ENCODE measurements around the gene MAK. TPM values are rescaled to one million over a fixed set of nuclear protein-coding genes. Genes with fewer than 3 reads are reported as not detected.

The MAK gene
- total RNA-seq, 1 experiment from 2014 or later, result 0.22 TPM

DNA sequence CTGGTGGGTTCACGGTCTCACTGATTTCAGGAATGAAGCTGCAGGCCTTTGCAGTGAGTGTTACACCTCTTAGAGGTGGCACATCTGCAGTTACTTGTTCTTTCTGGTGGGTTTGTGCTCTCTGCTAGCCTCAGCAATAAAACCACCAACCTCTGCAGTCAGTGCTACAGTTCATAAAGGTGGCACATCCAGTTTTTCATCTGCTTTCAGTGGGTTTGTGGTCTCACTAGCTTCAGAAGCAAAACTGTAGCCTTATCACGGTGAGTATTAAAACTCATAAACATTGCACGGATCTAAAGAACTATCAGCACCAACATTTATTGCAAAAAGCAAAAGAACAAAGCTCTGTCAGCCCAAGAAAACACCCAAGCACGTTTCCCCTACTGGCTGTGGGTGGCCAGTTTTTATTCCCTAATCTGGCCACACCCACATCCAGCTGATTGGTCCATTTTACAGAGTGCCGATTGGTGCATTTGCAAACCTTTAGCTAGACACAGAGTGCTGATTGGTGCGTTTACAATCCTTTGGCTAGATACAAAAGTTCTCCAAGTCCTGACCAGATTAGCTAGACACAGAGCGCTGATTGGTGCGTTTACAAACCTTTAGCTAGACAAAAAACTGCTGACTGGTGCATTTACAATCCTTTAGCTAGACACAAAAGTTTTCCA, 118.9 kb downstream of the MAK start:
- CTCF ChIA-PET, result no interaction called here
- BruUV-seq (replicated peaks), result no TSS peak
- peaks cover 11 to 21% of the 10 kb centered on the region in 2 experiments; a peak in 3 of 4 replicates for H3K4me1 ChIP-seq (ENCODE audit: control insufficient read depth in 1 of 2, insufficient read depth in 2 of 2, low read length in 2 of 2)
- no peak overlapping the region for H2AFZ ChIP-seq (ENCODE audit: low read depth, low read length, poor library complexity, severe bottlenecking)
- no peak for DNase-seq (ENCODE audit: low read depth, low spot score)
- ATAC-seq, result no peak
- intact Hi-C loops (cut with micrococcal nuclease), result no loop called here
- RAD21 ChIA-PET (ENCODE audit: low non-redundant PET in 1 of 2, low total read pairs in 2 of 2, uncharacterized antibody in 2 of 2, unreplicated experiment in 2 of 2), result no interaction called here
- no peaks in the 10 kb centered on the region for H4K20me1 ChIP-seq (ENCODE audit: insufficient read depth)
- POLR2A ChIA-PET, result no interaction called here
- TF ChIP-seq CTCF (IDR thresholded peaks at IDR 0.05 in 2 of 3, conservative IDR thresholded peaks at IDR 0.05 in 1 of 3; ENCODE audit: borderline replicate concordance in 1 of 3, insufficient read depth in 1 of 3, low read depth in 2 of 3, low read length in 2 of 3) (no peak), SIN3A (IDR thresholded peaks at IDR 0.05; ENCODE audit: low read depth) (no peak), SP1 (IDR thresholded peaks at IDR 0.05; ENCODE audit: low read depth) (0 out of 2 replicates have a peak, but pooled peaks have one; percentile 9), JUND (IDR thresholded peaks at IDR 0.05) (no peak), POLR2AphosphoS5 (IDR thresholded peaks at IDR 0.05; ENCODE audit: low read depth, low read length) (no peak), ZNF274 (IDR thresholded peaks at IDR 0.05; ENCODE audit: low read depth, low read length) (no peak)
- TF ChIP-seq, protein P1, sequence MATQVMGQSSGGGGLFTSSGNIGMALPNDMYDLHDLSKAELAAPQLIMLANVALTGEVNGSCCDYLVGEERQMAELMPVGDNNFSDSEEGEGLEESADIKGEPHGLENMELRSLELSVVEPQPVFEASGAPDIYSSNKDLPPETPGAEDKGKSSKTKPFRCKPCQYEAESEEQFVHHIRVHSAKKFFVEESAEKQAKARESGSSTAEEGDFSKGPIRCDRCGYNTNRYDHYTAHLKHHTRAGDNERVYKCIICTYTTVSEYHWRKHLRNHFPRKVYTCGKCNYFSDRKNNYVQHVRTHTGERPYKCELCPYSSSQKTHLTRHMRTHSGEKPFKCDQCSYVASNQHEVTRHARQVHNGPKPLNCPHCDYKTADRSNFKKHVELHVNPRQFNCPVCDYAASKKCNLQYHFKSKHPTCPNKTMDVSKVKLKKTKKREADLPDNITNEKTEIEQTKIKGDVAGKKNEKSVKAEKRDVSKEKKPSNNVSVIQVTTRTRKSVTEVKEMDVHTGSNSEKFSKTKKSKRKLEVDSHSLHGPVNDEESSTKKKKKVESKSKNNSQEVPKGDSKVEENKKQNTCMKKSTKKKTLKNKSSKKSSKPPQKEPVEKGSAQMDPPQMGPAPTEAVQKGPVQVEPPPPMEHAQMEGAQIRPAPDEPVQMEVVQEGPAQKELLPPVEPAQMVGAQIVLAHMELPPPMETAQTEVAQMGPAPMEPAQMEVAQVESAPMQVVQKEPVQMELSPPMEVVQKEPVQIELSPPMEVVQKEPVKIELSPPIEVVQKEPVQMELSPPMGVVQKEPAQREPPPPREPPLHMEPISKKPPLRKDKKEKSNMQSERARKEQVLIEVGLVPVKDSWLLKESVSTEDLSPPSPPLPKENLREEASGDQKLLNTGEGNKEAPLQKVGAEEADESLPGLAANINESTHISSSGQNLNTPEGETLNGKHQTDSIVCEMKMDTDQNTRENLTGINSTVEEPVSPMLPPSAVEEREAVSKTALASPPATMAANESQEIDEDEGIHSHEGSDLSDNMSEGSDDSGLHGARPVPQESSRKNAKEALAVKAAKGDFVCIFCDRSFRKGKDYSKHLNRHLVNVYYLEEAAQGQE (IDR thresholded peaks at IDR 0.05; ENCODE audit: low read depth), result no peak
- no peak overlapping the region for H3K9ac ChIP-seq (ENCODE audit: low read length)
- no peaks in the 10 kb centered on the region for H3K36me3 ChIP-seq (ENCODE audit: control insufficient read depth in 1 of 2, insufficient read depth in 2 of 2, low read length in 2 of 2)
- H3K79me2 ChIP-seq (ENCODE audit: insufficient read depth, low read length), result peaks cover 11% of the 10 kb centered on the region
- no peaks in the 10 kb centered on the region for H3K27me3 ChIP-seq (ENCODE audit: insufficient read depth, low read length)
- H3K4me2 ChIP-seq (ENCODE audit: low read length), result no peak overlapping the region
- peaks cover 0 to 10% of the 10 kb centered on the region in 2 experiments; a peak in 1 of 4 replicates for H3K9me3 ChIP-seq (ENCODE audit: control insufficient read depth in 1 of 2, insufficient read depth in 1 of 2, low read depth in 1 of 2, low read length in 2 of 2)
- H3K27ac ChIP-seq (ENCODE audit: low read depth, low read length), result no peak overlapping the region
- no peaks in the 10 kb centered on the region for H3K9me2 ChIP-seq (ENCODE audit: insufficient read depth)
- no peak overlapping the region for H3K4me3 ChIP-seq (replicated peaks in 1 of 2; ENCODE audit: low read depth in 1 of 2, low read length in 2 of 2)
